SK-N-MC (cell line): ENCODE results near the gene EPHA3.

Source experiments
- EZH2 ChIP-seq: fragments of 200-600 bp; sonication (generic); IDR thresholded peaks from one replicate; pipeline ENCODE4 v1.6.1; 2017; ENCODE audit warnings: antibody characterized with exemption
- POLR2AphosphoS5 ChIP-seq: IDR thresholded peaks from 2 replicates; pipeline ENCODE4 v1.6.1; 2012; ENCODE audit warnings: mild to moderate bottlenecking, low read depth, low read length, borderline replicate concordance

- no peak for TF ChIP-seq EZH2
- TF ChIP-seq POLR2AphosphoS5: no peak
These were observed 48.1 kb upstream of the EPHA3 start for GRCh38 chr3:89059211-89059925.
